Osteoblast (primary cell): ENCODE results near the gene DNAH7. TPM values are rescaled to one million over a fixed set of nuclear protein-coding genes. Genes with fewer than 3 reads are reported as not detected.

ENCODE experiments used
- DNase-seq: peaks from one replicate; pipeline ENCODE4 v3.0.0; 2011; ENCODE audit warnings: low spot score, mixed read lengths; ENCODE audit not compliant: insufficient read length; ENCODE audit errors: missing footprints
- H2AFZ ChIP-seq: 2 replicates; pipeline ENCODE4 v1.6.0; 2011; ENCODE audit warnings: mild to moderate bottlenecking, low read length
- H3K27ac ChIP-seq: 2 replicates; pipeline ENCODE4 v1.5.1; 2011; ENCODE audit warnings: mild to moderate bottlenecking, low read depth, low read length, moderate library complexity
- H3K27me3 ChIP-seq: 2 replicates; pipeline ENCODE4 v1.6.0; 2012; ENCODE audit warnings: mild to moderate bottlenecking, control low read depth, inconsistent platforms, low read length, moderate library complexity; ENCODE audit not compliant: insufficient read depth
- H3K36me3 ChIP-seq: 2 replicates; pipeline ENCODE4 v1.5.1; 2011; ENCODE audit warnings: mild to moderate bottlenecking, low read length, control low read depth, moderate library complexity; ENCODE audit not compliant: insufficient read depth
- H3K4me1 ChIP-seq: 2 replicates; pipeline ENCODE4 v1.5.1; 2011; ENCODE audit warnings: mild to moderate bottlenecking, low read length, control low read depth, moderate library complexity; ENCODE audit not compliant: insufficient read depth
- H3K4me2 ChIP-seq: 2 replicates; pipeline ENCODE4 v1.6.0; 2011; ENCODE audit warnings: mild to moderate bottlenecking, low read length; ENCODE audit not compliant: insufficient read depth
- H3K4me3 ChIP-seq: fragments of 200-600 bp; sonication (generic); 3 replicates; pipeline ENCODE4 v1.5.1; 2012; ENCODE audit warnings: mild to moderate bottlenecking, low read length, inconsistent platforms; ENCODE audit not compliant: insufficient read depth
- H3K79me2 ChIP-seq: 2 replicates; pipeline ENCODE4 v1.6.0; 2012; ENCODE audit warnings: mild to moderate bottlenecking, low read length, control low read depth, inconsistent platforms; ENCODE audit not compliant: insufficient read depth
- H3K9me3 ChIP-seq: 2 replicates; pipeline ENCODE4 v1.5.1; 2011; ENCODE audit warnings: low read depth, low read length, control low read depth
- H4K20me1 ChIP-seq: 2 replicates; pipeline ENCODE4 v1.6.0; 2012; ENCODE audit warnings: mild to moderate bottlenecking, low read length, control low read depth; ENCODE audit not compliant: insufficient read depth
- CTCF ChIP-seq: IDR thresholded peaks from 2 replicates; pipeline ENCODE4 v1.5.1; 2011; ENCODE audit warnings: mild to moderate bottlenecking, low read depth, low read length, moderate library complexity; ENCODE audit errors: extremely low read depth
- total RNA-seq: library from RNA; depleted of rRNA; stranded (reverse); fragments of >200 nt; gene quantifications from 2 replicates; pipeline ENCODE4 v1.2.3, GENCODE V29; 2012

DNAH7 gene
- total RNA-seq, 1 donor: 2.5 TPM

- no peak for TF ChIP-seq CTCF
- Histone ChIP-seq H3K79me2 (no peaks in the 10 kb centered on the region), H2AFZ (no peak overlapping the region), H3K27me3 (no peaks in the 10 kb centered on the region), H4K20me1 (no peaks in the 10 kb centered on the region), H3K9me3 (no peaks in the 10 kb centered on the region), H3K36me3 (no peaks in the 10 kb centered on the region), H3K27ac (no peak overlapping the region), H3K4me3 (no peak overlapping the region), H3K4me1 (no peaks in the 10 kb centered on the region), H3K4me2 (no peak overlapping the region)
- no peak for DNase-seq
Measured at GRCh38 chr2:195805283-195805976, 263.2 kb downstream of the DNAH7 start.

GRCh38 chr2:195795879-195796278 lies 272.8 kb downstream of the DNAH7 start:
- Histone ChIP-seq H3K79me2 (no peaks in the 10 kb centered on the region), H3K27me3 (no peaks in the 10 kb centered on the region), H2AFZ (no peak overlapping the region), H4K20me1 (no peaks in the 10 kb centered on the region), H3K4me1 (no peaks in the 10 kb centered on the region), H3K9me3 (no peaks in the 10 kb centered on the region), H3K36me3 (no peaks in the 10 kb centered on the region), H3K4me3 (no peak overlapping the region), H3K4me2 (no peak overlapping the region), H3K27ac (no peak overlapping the region)
- no peak for TF ChIP-seq CTCF
- no peak for DNase-seq

- Histone ChIP-seq H3K27me3 (no peaks in the 10 kb centered on the region), H2AFZ (peak overlapping the region; percentile 28), H3K4me2 (no peak overlapping the region), H3K9me3 (no peaks in the 10 kb centered on the region), H3K27ac (no peak overlapping the region), H3K4me3 (no peak overlapping the region), H3K79me2 (no peaks in the 10 kb centered on the region), H3K36me3 (no peaks in the 10 kb centered on the region), H4K20me1 (no peaks in the 10 kb centered on the region), H3K4me1 (no peaks in the 10 kb centered on the region)
- no peak for DNase-seq
- TF ChIP-seq CTCF: no peak
Measured at GRCh38 chr2:195793881-195794280, 274.8 kb downstream of the DNAH7 start.

- Histone ChIP-seq H3K79me2 (no peaks in the 10 kb centered on the region), H4K20me1 (no peaks in the 10 kb centered on the region), H3K4me2 (no peak overlapping the region), H2AFZ (no peak overlapping the region), H3K36me3 (no peaks in the 10 kb centered on the region), H3K27me3 (no peaks in the 10 kb centered on the region), H3K4me3 (no peak overlapping the region), H3K27ac (no peak overlapping the region), H3K9me3 (no peaks in the 10 kb centered on the region), H3K4me1 (no peaks in the 10 kb centered on the region)
- DNase-seq: no peak
- no peak for TF ChIP-seq CTCF
Measured at GRCh38 chr2:195782156-195782555, 286.5 kb downstream of the DNAH7 start.
